RWPE2 (cell line): Measurements from ENCODE around the gene TIGAR.

Source experiments
- ATAC-seq: fragments of 200-7000 bp; cut with Tn5 transposase; 3 replicates; pipeline ENCODE4 v1.9.1; 2021; ENCODE audit warnings: low read depth
- DNase-seq: peaks from one replicate; pipeline ENCODE4 v3.0.0-alpha.2; 2020; ENCODE audit warnings: low spot score
- H3K27ac ChIP-seq: fragments of 450-650 bp; 2 replicates; pipeline ENCODE4 v1.5.1; 2017; ENCODE audit warnings: mild to moderate bottlenecking; ENCODE audit not compliant: poor library complexity, severe bottlenecking
- H3K27me3 ChIP-seq: fragments of 250-450 bp; sonication (Bioruptor Pico); 2 replicates; pipeline ENCODE4 v1.5.1; 2021; ENCODE audit warnings: mild to moderate bottlenecking, moderate library complexity; ENCODE audit not compliant: insufficient read depth, poor library complexity, severe bottlenecking
- H3K36me3 ChIP-seq: fragments of 250-450 bp; sonication (Bioruptor Pico); 2 replicates; pipeline ENCODE4 v1.5.1; 2020; ENCODE audit warnings: low read depth, mild to moderate bottlenecking, moderate library complexity
- H3K4me1 ChIP-seq: fragments of 250-450 bp; sonication (Bioruptor Pico); 2 replicates; pipeline ENCODE4 v1.5.1; 2021; ENCODE audit warnings: mild to moderate bottlenecking, moderate library complexity; ENCODE audit not compliant: insufficient read depth, poor library complexity, severe bottlenecking
- H3K4me3 ChIP-seq: fragments of 250-450 bp; sonication (Bioruptor Pico); 2 replicates; pipeline ENCODE4 v1.5.1; 2021; ENCODE audit warnings: mild to moderate bottlenecking, moderate library complexity; ENCODE audit not compliant: severe bottlenecking
- H3K9me3 ChIP-seq: fragments of 250-450 bp; sonication (Bioruptor Pico); 2 replicates; pipeline ENCODE4 v1.5.1; 2021; ENCODE audit warnings: mild to moderate bottlenecking, moderate library complexity; ENCODE audit not compliant: severe bottlenecking
- CTCF ChIP-seq: fragments of 450-650 bp; IDR thresholded peaks from one replicate; pipeline ENCODE4 v1.5.1; 2017; ENCODE audit warnings: mild to moderate bottlenecking, moderate library complexity; ENCODE audit not compliant: poor library complexity, severe bottlenecking

TIGAR gene

GRCh38 chr12:4273652-4274395 is 47.2 kb upstream of the TIGAR start, which contains the start of gene CCND2:
CCND2 (plus strand) TSS chr12:4273762; CDS start chr12:4274041, 279 bp downstream.
- peaks cover 49% of the 10 kb centered on the region for H3K36me3 ChIP-seq
- H3K27me3 ChIP-seq = no peaks in the 10 kb centered on the region
- H3K4me3 ChIP-seq = peak within 1 kb of the TSS; percentile 81
- H3K9me3 ChIP-seq = no peaks in the 10 kb centered on the region
- peak within 1 kb of the TSS; percentile 89 for H3K27ac ChIP-seq
- peaks cover 45% of the 10 kb centered on the region for H3K4me1 ChIP-seq
- DNase-seq (peak; percentile 96), ATAC-seq (peak; percentile 51)
- no peak for TF ChIP-seq CTCF

DNA sequence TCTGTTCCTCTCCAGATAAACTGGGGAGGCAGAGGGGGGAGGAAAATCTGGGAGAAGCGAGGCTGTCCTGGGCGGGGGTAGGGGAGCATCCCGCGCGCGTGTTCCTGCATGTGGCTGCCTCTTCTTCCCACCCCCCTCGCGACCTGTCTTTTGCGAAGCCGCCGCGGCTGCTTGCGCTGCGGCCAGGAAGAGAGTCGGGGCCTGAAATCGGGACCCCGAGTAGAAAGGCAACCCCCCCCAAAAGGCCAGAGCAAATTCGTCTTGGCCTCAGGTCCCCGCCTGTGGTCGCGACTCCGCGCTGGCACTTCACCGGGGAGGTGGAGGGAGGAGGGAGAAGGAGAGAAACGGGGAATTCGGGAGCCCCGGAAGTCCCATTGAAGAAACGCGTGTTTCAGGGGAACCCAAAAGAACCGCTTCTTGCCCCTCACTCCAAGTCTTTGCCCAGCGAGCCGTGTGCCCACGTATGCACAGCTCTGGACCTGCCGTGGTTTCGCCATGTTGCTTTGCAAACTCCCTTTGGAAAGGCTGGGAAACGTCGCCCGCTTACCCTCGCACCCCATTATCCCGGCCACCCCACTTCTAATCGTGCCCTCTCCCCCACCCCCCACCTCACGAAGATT is 46.5 kb upstream of the TIGAR start:
- Histone ChIP-seq H3K9me3 (no peaks in the 10 kb centered on the region), H3K27ac (peak overlapping the region; percentile 89), H3K4me3 (peak overlapping the region; percentile 81), H3K27me3 (no peaks in the 10 kb centered on the region), H3K4me1 (peaks cover 48% of the 10 kb centered on the region), H3K36me3 (peaks cover 56% of the 10 kb centered on the region)
- ATAC-seq (no peak), DNase-seq (no peak)
- no peak for TF ChIP-seq CTCF

GRCh38 chr12:4275016-4275869 is 45.8 kb upstream of the TIGAR start:
- H3K27me3 ChIP-seq = no peaks in the 10 kb centered on the region

DNA sequence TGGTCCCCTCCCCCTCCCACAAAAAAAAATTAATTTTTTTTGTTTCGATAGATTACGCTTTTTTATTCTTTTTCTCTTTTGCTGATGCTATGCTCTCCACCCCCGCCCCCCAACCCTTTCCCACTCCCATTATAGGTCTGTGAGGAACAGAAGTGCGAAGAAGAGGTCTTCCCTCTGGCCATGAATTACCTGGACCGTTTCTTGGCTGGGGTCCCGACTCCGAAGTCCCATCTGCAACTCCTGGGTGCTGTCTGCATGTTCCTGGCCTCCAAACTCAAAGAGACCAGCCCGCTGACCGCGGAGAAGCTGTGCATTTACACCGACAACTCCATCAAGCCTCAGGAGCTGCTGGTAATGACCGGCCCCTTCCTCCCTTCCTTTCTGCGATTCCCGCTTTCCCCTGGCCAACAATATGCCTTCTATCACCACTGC is 45.1 kb upstream of the TIGAR start:
- peaks cover 46% of the 10 kb centered on the region for H3K4me1 ChIP-seq
- H3K36me3 ChIP-seq = peaks cover 70% of the 10 kb centered on the region
- DNase-seq (no peak), ATAC-seq (no peak)
- peak overlapping the region; percentile 89 for H3K27ac ChIP-seq
- H3K4me3 ChIP-seq = peak overlapping the region; percentile 81
- H3K9me3 ChIP-seq = no peaks in the 10 kb centered on the region
- H3K27me3 ChIP-seq = no peaks in the 10 kb centered on the region
- TF ChIP-seq CTCF = no peak

More at GRCh38 chr12:4275016-4275869, 45.8 kb upstream of the TIGAR start:
- Histone ChIP-seq H3K9me3 (no peaks in the 10 kb centered on the region), H3K36me3 (peaks cover 63% of the 10 kb centered on the region), H3K4me1 (peaks cover 48% of the 10 kb centered on the region), H3K27ac (peak overlapping the region; percentile 89), H3K4me3 (peak overlapping the region; percentile 81)
- no peak for TF ChIP-seq CTCF
- no peak for DNase-seq
- ATAC-seq = no peak
